Suprapubic skin (tissue), 3 donors: ENCODE results near the gene MYL9.

Experiments used
- CTCF ChIP-seq, 2 donors: fragments of 200-600 bp in 1 of 2; fragments of 450-650 bp in 1 of 2; sonication (generic) in 1 of 2; IDR thresholded peaks; one replicate each; pipeline ENCODE4 v1.5.1; 2016 to 2019; ENCODE audit warnings: antibody characterized with exemption in 2 of 2, mild to moderate bottlenecking in 1 of 2, moderate library complexity in 1 of 2
- EP300 ChIP-seq: sonication (generic); formaldehyde crosslinking; IDR thresholded peaks from one replicate; pipeline ENCODE4 v1.6.1; 2017; ENCODE audit warnings: antibody characterized with exemption

DNA sequence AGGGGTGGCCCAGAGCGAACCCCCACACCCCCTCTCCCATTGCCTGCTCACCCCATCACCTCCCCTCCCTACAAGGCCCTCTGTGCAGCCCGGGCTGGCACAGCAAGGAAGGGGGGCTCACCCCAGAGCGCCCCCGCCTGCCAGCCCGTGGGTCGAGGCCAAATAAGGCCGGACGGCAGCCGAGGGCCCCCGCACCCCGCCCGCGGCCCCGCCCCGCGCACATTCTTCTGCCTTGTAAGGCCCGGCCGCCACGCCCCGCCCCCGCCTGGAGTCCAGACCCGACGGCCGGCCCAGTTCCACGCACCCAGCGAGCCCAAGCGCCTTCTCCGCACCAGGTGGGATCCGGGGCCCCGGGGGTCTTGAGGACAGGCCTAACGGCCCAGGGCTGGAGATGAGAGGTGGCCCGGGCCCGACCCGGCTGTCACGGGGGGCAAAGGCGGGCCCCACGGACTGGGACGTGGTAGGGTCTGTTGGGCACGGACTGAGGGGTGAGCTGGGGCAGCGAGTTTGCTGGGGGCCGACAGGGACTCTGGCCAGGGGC is at the start of gene MYL9:
- no peak for TF ChIP-seq CTCF (IDR thresholded peaks at IDR 0.05)
- TF ChIP-seq EP300 = no peak
